ENCODE results near the gene YLPM1.

Gene YLPM1

GRCh38 chr14:74836251-74836960, 73.3 kb downstream of the YLPM1 start:
- no peaks in the 10 kb centered on the region for H3K9me3 ChIP-seq (ENCODE audit: severe bottlenecking)
- TF ChIP-seq CTCF (IDR thresholded peaks at IDR 0.05; ENCODE audit: low read depth, low read length) = no peak
- DNase-seq = no peak
- H3K27ac ChIP-seq = no peak overlapping the region
- no peak overlapping the region for H3K4me3 ChIP-seq (ENCODE audit: low read depth, low read length)
- H3K36me3 ChIP-seq = peaks cover 21% of the 10 kb centered on the region
- H3K27me3 ChIP-seq (ENCODE audit: insufficient read depth, low read depth, severe bottlenecking) = no peaks in the 10 kb centered on the region

GRCh38 chr14:74838166-74838565, 75.0 kb downstream of the YLPM1 start:
- Histone ChIP-seq H3K36me3 (peaks cover 9% of the 10 kb centered on the region), H3K4me3 (ENCODE audit: low read depth, low read length) (no peak overlapping the region), H3K9me3 (ENCODE audit: severe bottlenecking) (no peaks in the 10 kb centered on the region), H3K27me3 (ENCODE audit: insufficient read depth, low read depth, severe bottlenecking) (no peaks in the 10 kb centered on the region), H3K27ac (no peak overlapping the region)
- no peak for TF ChIP-seq CTCF (IDR thresholded peaks at IDR 0.05; ENCODE audit: low read depth, low read length)
- DNase-seq = no peak

- no peak for TF ChIP-seq CTCF (IDR thresholded peaks at IDR 0.05; ENCODE audit: low read depth, low read length)
- peaks cover 9% of the 10 kb centered on the region for H3K36me3 ChIP-seq
- no peaks in the 10 kb centered on the region for H3K9me3 ChIP-seq (ENCODE audit: severe bottlenecking)
- no peak overlapping the region for H3K27ac ChIP-seq
- no peak for DNase-seq
- H3K27me3 ChIP-seq (ENCODE audit: insufficient read depth, low read depth, severe bottlenecking) = no peaks in the 10 kb centered on the region
- no peak overlapping the region for H3K4me3 ChIP-seq (ENCODE audit: low read depth, low read length)
These were observed 77.5 kb downstream of the YLPM1 start for GRCh38 chr14:74840603-74841030.

- H3K27ac ChIP-seq = no peak overlapping the region
- no peak for DNase-seq
- H3K9me3 ChIP-seq (ENCODE audit: severe bottlenecking) = no peaks in the 10 kb centered on the region
- H3K4me3 ChIP-seq (ENCODE audit: low read depth, low read length) = no peak overlapping the region
- no peaks in the 10 kb centered on the region for H3K27me3 ChIP-seq (ENCODE audit: insufficient read depth, low read depth, severe bottlenecking)
- peaks cover 6% of the 10 kb centered on the region for H3K36me3 ChIP-seq
- no peak for TF ChIP-seq CTCF (IDR thresholded peaks at IDR 0.05; ENCODE audit: low read depth, low read length)
These were observed 78.4 kb downstream of the YLPM1 start for GRCh38 chr14:74841230-74842207.

GRCh38 chr14:74843653-74844052, 80.5 kb downstream of the YLPM1 start:
- Histone ChIP-seq H3K27me3 (ENCODE audit: insufficient read depth, low read depth, severe bottlenecking) (no peaks in the 10 kb centered on the region), H3K4me3 (ENCODE audit: low read depth, low read length) (no peak overlapping the region), H3K36me3 (peaks cover 6% of the 10 kb centered on the region), H3K27ac (no peak overlapping the region), H3K9me3 (ENCODE audit: severe bottlenecking) (no peaks in the 10 kb centered on the region)
- no peak for TF ChIP-seq CTCF (IDR thresholded peaks at IDR 0.05; ENCODE audit: low read depth, low read length)
- no peak for DNase-seq
